Measurements from ENCODE around the gene RABAC1.
"Not testable (repeated sequence)": the region's sequence is repeated elsewhere in the genome, so short reads cannot be mapped to it uniquely, and the experiment has no call there.

RABAC1 gene

DNA sequence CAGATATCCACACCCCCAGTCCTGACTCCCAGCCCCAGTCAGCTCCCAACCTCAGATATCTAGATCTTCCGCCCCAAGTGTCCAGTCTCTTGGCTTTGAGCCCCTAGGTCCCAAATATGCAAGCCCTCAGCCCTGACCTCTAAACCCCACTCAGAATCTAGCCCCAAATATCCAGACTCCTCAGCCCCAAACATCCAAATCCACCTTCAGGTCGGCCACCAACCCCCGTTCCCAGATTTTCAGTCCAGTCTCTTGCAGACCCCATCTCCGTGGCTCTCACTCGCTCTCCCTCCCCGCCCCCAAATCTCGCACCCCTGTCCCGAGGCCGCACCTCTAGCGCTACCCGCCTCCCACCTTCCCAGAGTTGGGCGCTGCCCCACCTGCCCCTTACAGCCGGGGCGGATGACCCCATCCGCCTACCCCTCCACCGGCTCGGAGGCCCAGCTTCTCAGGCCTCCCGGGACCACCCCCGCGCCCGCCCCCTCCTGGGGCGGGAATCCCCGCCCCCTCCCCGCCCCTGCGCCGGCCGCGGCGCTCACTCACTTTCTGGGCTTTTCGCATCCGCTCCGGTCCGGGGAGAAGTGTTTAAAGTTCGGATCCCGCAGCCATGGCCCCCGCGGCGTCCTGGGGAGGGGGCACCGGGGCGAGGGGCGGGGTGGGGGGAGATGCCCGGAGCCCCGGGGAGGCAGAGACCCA, 31.5 kb downstream of the RABAC1 start:
- DNase-seq, result no peak

DNA sequence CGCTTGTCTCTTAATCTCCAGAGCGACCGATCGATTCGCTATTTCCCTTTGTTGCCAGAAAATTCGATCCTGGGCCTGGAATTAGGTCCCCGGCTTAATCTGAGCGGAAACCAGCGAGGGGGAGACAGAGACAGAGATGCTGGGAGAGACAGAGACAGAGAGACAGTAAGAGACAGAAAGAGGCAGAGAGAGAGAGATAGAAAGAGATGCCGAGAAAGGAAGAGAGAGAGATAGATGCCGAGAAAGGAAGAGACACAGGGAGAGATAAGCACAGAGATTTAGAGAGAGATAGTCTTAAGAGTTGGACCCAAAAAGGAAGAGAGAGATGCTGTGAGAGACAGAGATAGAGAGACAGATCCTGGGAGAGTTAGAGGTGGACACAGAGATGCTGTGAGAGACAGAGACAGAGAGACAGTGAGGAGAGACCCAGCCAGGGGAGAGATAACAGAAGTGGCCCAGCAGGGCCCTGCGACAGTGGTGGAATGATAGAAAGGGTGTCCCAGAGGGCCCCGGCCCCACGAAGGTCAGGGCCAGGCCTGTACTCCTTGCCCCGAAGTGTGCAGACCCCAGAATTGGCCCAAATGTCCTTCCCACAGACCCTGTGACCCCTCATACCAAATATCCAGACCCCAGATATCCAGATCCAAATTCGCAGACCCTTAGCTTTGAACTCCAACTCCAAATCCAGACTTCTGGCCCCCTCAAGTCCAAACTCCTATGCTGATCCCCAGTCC, 32.2 kb downstream of the RABAC1 start:
- DNase-seq, result no peak

DNA sequence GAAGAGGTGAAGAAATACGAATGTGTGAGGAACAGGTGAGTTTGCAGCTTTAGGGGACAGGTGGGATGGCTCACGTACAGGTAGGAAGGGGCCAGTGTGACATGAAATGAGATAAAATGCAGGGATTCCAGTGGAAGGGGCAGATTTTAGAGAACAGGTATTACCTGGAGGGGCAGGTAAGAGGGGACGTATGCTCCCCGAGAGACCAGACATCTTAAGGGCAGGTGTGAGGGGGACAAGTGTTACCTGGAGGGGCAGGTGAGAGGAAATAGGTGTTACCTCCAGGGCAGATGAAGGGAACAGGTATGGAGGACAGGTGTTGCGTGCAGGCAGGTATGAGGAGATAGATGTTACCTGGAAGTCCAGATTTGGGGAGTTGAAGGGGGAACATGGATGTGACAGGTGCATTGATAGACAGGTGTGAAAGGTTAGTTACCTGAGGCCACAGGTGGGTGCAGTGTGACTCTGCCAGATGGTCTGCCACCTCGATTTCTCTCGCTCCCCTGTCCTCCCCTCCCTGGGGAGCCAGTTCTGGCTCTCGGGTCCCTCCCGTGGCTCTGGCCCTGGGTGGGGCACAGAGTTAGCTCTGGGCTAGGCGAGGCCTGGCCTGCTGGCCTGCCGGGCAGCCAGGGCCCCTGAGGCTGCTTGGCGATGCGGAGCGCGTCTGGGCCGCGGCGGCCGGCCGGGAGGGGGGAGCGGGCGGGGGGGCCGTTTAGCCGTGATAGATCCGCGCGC, 32.9 kb downstream of the RABAC1 start:
- DNase-seq, result no peak

DNA sequence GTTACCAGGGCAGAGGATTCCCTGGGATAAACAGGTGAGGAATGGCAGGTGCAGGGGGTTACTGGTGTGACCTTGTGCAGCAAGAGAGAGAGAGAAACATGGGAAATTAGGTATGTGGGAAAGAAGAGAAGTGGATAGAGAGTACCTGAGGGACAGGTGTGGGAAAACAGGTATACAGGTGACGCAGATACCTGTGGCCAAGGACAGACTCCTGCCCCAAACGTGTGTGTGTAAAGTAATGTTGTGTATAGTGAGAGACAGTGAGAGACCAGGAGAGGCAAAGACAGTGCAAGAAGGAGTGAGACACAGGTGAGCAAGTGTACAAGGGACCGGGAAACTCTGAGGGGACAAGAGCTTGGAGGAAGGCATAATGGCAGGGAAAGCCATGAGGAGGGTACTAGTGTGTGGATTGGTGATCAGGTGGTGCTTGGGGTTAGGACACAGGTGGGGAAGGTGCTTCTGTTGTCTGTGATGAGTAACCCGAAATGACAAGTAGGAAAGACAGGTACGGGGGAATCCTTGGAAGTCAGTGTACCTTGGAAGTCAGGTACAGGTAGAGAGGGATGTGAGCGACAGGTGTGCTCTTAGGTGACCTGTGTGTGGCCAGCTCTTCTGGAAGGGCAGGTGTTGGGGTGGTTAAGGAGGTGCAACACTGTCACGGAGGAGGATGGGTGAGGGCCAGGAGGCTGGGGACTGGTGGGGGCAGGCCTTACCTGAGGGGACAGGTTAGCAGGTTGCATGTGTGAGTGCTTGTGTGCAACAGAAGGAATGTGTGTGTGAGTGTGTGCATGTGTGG, 33.7 kb downstream of the RABAC1 start:
- DNase-seq, result no peak

DNA sequence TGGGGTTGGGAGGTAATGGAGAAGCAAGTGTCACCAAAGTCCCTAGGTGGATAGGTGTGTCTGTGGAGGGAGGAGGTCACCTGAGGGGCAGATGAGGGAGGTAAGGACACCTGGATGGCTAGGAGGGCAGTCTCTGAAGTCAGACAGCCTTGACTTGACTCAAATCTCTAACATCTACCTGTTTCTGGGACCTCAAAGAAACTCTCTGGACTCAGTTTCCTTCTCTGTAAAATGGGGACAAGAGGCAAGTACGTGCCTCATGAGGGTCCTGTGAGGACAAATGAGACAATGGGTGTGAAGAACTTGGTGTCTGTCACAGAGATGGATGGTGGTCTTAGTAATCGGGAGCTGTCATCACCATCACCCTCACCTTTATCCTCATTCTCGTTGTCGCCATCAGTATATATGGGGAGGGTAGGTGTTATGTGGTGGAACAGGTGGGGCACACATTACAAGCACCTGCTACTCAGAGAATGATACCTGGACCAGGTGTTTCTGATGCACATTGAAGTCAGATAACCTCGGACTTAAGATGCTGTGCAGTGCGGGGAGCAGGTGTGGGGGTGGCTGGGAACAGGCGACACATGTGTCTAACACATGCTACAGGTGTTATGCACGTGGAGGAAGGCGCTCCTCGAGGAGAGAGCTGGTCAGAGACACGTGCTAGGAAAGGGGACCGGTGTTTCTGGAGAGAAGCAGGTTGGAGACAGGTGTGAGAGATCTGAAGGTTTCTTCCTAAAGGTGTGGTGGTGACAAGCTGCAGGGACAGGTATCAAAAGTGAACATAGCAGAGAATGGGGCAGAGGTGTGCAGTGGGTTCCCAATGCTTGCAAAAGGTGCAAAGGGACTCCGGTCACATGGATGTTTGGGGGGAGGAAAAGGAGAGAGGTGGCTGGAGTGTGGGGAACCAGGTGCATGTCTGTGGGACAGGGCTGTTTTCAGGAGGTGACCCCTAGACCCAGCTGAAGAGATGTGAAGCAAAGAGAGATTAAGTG, 34.7 kb downstream of the RABAC1 start:
- no peak for DNase-seq

DNA sequence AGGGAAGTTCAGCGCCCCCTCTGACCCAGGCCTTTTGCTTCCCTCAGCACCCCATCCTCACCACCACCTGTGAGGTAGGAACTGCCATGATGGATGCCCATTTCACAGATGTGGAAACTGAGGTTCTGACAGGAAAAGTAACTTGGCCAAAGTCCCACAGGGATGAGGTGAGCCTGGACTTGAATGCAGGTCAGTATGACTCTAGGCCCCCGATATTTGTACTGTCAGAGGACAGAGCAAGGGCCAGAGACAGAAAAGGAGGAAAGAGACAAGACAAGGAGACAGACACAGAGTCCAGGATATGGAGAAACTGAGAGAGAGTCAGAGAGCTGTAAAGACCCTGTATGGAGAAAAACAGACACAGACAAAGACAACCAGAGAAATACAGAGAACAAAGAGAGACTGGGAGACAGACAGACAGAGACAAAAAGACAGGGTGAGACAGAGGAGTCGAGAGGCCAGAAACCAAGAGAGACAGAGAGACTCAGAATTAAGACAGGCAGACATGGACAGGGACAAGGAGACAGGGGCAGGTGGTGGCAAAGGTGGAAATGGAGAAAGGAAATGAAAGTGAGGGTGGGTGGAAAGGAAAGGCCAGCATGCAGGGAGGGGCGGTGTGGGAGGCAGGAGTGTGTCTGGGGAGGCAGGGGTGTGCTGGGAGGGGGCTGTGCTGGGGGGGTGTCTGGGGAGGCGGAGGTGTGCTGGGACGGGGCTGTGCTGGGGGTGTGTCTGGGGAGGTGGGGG, 35.9 kb downstream of the RABAC1 start:
- no peak for DNase-seq

DNA sequence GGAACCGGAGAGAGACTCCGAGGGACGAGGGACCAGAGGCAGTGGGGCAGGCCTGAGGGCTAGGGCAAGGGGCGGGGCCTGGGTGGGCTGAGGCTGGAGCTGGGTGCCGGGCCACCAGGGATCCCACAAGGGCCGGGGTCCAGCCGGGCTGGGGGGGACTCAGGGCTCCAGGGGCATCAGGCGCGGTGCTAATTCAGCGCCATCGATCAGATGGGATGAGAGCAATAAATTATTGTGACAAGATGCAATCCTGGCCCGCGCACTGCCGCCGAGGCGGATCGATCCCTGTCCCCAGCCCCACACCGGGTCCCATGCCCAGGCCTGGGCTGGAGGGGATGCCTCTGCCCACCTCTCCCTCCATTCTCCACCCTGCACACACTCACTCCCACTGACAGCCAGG, 36.5 kb downstream of the RABAC1 start:
- DNase-seq, result no peak

DNA sequence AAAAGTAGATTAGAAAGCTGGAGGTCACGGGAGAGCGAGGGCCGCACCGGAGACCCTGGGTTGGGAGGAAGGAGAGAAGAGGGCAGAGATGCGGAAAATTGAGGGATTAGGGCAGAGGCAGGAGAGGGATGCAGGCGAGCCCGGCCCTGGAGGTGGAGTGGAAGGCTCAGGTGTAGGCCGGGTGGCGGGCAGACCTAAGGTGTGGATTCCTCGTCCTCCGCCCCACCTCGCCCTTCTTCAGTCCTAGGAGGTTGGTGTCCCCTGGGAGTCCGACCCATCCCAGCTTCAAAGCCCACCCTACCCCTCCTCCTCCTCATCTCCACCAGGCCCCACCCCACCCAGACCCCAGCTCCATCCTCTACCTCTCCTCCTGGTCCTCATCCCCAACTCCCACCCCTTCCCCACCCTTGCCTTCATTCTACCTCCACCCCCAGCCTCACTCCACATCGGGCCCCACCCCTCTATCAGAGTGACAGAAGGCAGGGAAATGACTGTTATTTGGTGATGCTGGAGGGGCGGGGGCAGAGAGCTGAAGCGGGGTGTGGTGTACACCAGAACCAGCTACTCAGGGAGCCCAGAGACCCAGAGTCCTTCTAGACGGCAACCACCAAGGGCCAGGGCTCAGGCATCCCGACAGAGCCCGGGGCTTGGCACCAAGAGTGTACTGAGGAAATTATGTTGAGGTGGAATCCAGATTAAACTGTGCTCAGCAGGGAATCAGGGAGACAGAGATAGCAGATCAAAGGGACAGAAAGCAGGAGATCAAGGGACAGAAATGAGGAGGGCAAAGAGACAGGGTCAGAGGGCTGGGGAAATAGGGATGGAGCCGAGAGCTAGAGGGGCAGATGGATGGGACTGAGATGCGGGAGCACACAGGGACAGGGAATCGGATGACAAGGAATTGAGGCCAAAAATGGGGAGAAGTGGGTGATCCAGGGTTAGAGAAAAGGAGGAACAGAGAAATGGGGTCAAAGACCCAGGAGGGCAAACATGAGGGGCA, 37.2 kb downstream of the RABAC1 start:
- DNase-seq, result no peak

DNA sequence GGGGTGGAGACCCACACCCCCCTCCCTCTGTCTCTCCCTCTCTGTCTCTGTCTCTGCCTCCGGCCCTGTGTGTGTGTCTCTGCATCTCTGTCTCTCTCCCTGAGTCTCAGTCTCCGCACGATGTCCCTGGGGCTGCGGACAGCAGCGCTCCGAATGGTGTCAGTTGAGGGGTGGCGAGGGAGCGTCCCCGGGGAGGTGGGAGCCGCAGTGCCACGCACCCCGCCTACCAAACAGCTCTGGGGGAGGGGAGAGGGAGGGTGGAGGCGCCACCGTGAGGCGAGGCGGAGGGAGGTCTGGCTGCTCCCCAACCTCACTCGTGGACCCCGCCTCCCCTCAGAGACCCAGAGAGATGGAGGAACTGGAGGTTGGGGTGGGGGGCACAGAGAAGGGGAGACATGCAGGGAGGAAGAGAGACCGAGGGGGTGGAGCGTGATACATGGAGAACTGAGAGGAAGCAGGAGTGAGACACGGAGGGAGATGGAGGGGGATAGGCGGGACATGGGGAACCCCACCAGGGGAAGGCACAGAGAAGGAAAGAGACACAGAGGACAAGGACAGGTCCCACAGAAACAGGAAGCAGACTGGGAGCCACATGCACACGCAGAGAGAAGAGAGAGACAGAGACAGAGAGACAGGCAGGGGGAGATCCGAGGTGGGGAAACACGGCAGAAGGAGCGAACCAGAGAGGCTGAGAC, 38.1 kb downstream of the RABAC1 start:
- DNase-seq, result no peak

DNA sequence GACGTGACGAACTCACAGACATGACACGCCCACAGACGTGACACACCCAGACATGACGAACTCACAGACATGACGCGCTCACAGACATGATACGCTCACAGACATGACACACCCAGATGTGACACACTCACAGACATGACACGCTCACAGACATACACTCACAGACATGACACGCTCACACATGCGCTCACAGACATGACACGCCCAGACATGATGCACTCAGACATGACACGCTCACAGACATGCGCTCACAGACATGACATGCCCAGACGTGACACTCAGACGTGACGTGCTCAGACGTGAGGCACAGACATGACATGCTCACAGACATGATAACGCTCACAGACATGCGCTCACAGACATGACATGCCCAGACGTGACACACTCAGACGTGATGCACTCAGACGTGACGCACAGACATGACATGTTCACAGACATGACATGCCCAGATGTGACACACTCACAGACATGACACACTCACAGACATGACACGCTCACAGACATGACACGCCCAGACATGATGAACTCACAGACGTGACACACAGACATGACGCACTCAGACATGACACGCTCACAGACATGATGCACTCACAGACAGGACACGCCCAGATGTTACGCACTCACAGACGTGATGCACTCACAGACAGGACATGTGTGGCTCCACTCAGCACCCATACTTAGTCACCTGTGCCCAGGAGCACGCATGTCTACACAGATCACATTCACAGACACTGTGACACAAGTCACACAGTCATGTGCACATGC, 39.0 kb downstream of the RABAC1 start:
- no peak for DNase-seq

DNA sequence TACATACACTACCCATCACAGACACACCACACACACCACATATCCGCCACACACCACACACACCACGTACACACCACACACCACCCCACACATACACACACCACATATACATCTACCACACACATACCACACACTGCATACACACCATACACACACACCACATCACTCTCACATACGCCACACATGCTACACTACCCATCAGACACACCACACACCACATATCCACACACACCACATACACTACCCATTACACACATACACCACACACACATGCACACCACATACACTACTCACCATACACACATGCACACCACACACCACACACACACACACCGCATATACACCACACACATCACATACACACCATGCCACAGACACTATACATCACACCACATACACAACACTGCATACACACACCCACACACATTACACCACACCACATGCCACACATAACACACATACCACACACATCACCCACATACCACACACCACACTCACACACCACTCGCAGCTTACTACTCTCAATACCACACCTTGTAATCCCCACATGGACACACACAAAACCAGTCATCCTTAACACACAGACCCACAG, 40.4 kb downstream of the RABAC1 start:
- no peak for DNase-seq

DNA sequence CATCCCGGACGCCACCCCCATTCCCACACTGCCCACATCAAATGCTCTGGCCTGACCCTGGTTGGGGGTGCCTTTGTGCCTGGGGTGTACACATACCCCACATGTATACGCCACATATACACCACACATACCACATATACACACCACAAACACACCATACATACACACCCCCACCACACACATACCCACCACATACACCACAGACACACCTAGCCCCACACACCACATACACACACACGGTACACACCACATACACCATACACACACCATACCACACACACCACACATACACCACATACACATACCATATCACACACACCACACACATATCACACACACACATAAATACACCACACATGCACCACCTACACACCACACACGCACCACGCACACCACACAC, 41.0 kb downstream of the RABAC1 start:
- no peak for DNase-seq

DNA sequence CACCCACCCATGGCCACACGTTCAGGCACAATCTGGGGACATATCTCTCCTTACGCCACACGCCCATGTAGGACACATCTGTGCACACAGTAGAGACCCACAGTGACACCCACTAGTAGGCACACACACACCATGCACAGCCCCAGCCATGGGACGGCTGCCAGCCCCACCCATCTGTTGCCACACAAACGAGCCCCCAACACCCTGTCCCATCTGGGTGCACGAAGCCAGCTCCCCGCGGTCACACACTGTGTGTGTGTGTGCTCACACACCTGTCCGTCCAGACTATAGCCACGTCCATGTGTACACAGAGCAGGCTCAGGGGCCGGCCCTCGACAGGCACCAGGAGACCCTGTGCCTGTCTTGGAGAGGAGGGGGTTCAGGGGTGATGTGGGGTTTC, 41.4 kb downstream of the RABAC1 start:
- DNase-seq, result no peak

DNA sequence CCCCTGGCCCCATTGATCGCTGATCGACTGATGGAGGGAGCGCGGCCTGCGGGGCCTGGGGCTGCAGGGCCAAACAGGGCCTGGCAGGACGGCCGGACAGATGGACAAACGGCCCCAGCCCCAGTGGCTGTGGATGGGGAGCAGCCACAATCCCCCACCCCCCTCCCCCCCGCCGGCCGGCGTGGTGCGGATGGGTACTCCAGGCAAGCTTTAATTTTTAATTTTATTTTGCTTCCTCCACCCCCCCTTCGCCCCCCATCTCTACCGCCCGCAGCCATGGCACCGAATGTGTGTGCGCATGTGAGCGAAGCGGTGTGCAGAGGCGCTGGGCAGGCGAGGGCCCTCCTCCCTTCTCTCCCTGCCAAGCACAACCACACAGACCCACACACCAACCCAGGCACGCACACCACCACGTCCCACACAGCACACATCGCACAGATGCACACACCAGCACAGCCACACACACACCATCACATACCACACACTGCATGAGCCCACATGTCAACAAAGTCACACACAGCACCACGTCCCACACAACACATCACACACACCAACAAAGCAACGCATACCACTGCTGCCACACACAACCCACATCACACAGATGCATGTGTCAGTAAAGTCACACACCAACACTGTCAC, 43.2 kb downstream of the RABAC1 start:
- DNase-seq, result no peak

DNA sequence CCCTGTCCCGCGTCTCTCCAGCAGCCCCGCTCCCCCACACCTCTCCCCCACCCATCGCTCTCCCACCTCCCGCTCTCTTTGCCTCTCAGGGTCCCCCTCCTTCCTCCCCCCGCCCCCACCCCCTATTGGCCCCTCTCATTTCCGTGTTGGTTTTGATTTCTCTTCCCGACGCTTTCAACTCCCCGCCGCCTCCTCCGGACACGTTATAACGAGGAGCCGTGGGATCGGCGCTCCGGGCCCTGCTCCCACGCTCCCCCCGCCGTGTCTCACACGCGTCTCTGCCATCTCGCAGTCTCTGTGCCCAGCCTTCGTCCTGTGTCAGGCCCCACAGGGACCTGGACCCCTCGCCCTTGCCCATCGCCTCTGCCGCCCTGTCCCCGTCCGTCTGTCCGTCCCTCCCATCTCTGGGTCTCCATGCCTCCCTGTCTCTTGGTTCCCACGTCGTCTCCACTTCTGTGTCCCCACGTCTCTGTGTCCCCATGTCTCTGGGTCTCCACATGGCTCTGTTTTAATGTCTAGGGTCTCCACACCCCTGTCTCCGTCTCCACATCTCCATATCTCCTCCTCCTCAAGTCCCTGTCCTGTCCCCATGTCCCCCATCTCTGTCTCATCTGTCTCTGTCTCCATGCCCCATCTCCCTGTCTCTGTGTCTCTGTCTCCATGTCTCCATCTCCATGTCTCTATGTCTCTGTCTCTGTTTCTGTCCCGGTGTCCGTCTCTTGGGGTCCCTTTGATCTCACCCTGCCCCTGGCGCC, 43.9 kb downstream of the RABAC1 start:
- no peak for DNase-seq

DNA sequence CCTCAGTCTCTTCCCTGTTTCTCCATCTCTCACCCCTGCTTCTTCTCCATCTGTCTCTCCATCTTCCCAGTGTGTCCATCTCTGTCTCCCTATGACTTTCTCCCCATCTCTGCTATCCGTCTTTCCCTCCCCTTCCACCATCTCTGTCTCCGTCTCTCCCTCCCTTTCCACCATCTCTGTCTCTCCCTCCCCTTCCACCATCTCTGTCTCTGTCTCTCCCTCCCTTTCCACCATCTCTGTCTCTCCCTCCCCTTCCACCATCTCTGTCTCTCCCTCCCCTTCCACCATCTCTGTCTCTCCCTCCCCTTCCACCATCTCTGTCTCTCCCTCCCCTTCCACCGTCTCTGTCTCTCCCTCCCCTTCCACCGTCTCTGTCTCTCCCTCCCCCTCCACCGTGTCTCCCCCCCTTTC, 44.7 kb downstream of the RABAC1 start:
- not testable (repeated sequence) for DNase-seq
